ENCODE data around the gene PLXNC1. TPM values are rescaled to one million over a fixed set of nuclear protein-coding genes. Genes with fewer than 3 reads are reported as not detected.

Gene PLXNC1
- total RNA-seq, 1 donor from 2014 or later, result 3.3 TPM

GRCh38 chr12:94187361-94187760, 39.0 kb downstream of the PLXNC1 start:
- intact Hi-C loops (cut with DNase I), result no loop called here

GRCh38 chr12:94190623-94191022, 42.2 kb downstream of the PLXNC1 start:
- intact Hi-C loops (cut with DNase I), result no loop called here
- no peak for ATAC-seq (ENCODE audit: poor library complexity)
- DNase-seq, result no peak

More at GRCh38 chr12:94187361-94187760, 39.0 kb downstream of the PLXNC1 start:
- ATAC-seq (ENCODE audit: poor library complexity) (no peak), DNase-seq (no peak)

- ATAC-seq (ENCODE audit: poor library complexity) (no peak), DNase-seq (no peak)
- intact Hi-C loops (cut with DNase I), result no loop called here
Observed at GRCh38 chr12:94191023-94191422, 42.6 kb downstream of the PLXNC1 start.

GRCh38 chr12:94191811-94192210, 43.4 kb downstream of the PLXNC1 start:
- intact Hi-C loops (cut with DNase I), result no loop called here
- DNase-seq (no peak), ATAC-seq (ENCODE audit: poor library complexity) (no peak)

DNA sequence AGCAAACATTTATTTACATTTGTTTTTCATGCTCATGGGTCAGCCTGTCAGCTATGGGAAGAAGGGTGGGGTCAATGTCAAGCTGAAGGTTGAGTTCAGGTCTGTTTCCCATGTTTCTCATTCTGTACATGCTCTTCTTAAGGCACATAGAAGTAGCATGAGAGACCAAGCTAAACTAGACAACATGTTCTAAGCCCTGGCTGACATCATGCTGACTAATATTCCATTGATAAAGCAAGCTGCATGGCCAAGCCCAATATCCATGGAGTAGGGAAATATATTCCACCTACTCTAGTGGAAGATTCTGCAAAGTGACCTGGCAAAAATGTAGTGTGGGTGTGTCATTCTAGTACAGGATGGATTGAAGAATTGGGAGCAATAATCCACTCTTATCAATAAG, 44.1 kb downstream of the PLXNC1 start:
- no peak for DNase-seq
- ATAC-seq (ENCODE audit: poor library complexity), result no peak
- intact Hi-C loops (cut with DNase I), result no loop called here

- no peak for ATAC-seq (ENCODE audit: poor library complexity)
- intact Hi-C loops (cut with DNase I), result no loop called here
- DNase-seq, result no peak
Observed at GRCh38 chr12:94193168-94193567, 44.8 kb downstream of the PLXNC1 start.

DNA sequence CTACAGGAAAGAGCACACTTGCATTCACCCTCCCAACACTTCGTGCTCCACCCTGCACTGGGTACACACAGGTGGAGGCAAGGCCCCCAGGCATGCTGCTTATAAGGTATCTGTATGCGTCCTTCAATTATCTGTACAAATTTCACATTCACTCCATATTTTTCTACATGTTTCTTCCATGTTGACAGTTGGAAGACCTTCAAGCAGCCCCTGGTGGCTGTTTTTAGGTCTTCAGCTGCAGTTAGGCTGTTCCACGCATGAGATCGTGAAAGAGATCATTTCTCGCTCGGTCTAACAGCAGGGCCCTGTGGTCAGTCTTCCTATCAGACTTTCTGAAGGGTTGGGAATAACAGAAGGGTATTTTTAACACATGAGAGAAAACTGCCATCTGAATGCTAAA, 47.1 kb downstream of the PLXNC1 start:
- DNase-seq, result no peak
- ATAC-seq (ENCODE audit: poor library complexity), result no peak
- intact Hi-C loops (cut with DNase I), result no loop called here

DNA sequence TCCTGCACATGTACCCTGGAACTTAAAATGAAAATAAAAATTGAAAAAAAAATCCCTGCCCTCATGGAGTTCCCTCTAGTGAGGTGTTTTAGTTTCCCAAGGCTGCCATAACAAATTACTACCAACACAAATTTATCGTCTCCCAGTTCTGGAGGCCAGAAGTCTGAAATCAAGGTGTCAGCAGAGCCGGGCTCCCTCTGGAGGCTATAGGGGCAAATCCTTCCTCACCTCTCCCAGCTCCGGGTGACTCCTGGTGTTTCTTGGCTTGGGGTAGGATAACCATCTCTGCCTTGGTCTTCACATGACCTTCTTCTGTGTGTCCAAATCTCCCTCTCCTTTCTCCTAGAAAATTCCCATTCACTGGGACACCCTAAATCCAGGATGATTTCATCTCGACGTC, 50.1 kb downstream of the PLXNC1 start:
- intact Hi-C loops (cut with DNase I), result no loop called here
- no peak for ATAC-seq (ENCODE audit: poor library complexity)
- no peak for DNase-seq

DNA sequence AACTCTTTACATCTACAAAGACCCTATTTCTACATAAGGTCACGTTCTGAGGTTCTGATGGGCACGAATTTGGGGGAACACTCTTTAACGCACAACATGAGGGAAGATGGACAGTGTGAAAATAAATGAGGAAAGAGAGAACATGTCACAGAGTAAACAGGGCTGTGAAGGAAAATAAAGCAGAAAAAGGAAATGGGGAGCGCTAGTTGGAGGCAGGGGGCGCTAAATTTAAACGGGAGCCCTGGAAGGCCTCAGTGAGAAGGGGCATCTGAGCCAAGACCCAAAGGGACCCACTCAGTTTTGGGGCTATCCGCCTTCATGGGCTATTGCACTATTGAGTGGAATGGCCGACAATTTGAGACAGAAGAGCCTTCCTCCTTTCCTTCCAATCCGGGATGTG, 50.5 kb downstream of the PLXNC1 start:
- ATAC-seq (ENCODE audit: poor library complexity), result no peak
- intact Hi-C loops (cut with DNase I), result no loop called here
- no peak for DNase-seq

- DNase-seq, result no peak
- ATAC-seq (ENCODE audit: poor library complexity), result no peak
- intact Hi-C loops (cut with DNase I), result no loop called here
Observed at GRCh38 chr12:94200069-94200468, 51.7 kb downstream of the PLXNC1 start.

DNA sequence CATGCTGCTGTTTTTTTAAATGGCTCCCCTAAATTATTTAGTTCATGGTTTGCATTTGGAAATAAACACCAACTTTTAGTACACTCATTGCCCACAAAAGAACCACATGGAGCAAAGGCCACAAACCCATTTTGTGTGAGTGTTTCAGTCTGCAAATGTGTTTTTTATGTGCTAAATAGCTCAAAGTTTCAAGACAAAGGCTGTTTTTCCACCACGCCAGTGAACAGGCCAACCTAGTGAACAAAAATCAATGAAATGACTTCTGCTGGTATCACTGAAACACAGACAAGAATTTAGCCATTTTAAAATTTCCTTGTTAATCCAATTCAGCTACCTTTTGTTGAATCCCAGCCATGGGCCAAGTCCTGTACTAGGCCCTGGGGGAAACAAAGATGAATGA, 52.3 kb downstream of the PLXNC1 start:
- intact Hi-C loops (cut with DNase I), result no loop called here
- ATAC-seq (ENCODE audit: poor library complexity), result no peak

GRCh38 chr12:94202245-94203180, 54.1 kb downstream of the PLXNC1 start:
- ATAC-seq (ENCODE audit: poor library complexity) (no peak), DNase-seq (no peak)
- intact Hi-C loops (cut with DNase I), result no loop called here

More for the DNA sequence above, 52.3 kb downstream of the PLXNC1 start:
- no peak for DNase-seq

DNA sequence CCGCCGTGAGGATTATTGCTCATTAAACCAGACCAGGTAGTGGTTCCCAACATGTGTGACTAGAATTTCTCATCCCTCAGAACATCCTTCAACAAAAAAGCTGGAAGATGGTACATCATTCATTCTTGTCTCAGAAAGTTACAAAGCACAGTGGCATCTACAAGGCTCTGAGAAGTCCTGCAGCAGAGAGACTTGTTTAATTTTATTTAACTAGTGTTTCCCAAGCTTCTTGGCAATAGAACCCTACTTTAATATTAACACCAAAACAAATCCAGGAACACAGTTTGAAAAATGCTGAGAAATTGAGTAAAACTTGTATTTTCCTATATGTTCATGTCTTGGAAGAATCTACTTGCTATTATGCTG, 54.8 kb downstream of the PLXNC1 start:
- intact Hi-C loops (cut with DNase I), result no loop called here
- DNase-seq, result no peak

GRCh38 chr12:94203796-94204195, 55.4 kb downstream of the PLXNC1 start:
- ATAC-seq (ENCODE audit: poor library complexity), result no peak
- no peak for DNase-seq
- intact Hi-C loops (cut with DNase I), result no loop called here

More for the DNA sequence above, 54.8 kb downstream of the PLXNC1 start:
- ATAC-seq (ENCODE audit: poor library complexity), result no peak

DNA sequence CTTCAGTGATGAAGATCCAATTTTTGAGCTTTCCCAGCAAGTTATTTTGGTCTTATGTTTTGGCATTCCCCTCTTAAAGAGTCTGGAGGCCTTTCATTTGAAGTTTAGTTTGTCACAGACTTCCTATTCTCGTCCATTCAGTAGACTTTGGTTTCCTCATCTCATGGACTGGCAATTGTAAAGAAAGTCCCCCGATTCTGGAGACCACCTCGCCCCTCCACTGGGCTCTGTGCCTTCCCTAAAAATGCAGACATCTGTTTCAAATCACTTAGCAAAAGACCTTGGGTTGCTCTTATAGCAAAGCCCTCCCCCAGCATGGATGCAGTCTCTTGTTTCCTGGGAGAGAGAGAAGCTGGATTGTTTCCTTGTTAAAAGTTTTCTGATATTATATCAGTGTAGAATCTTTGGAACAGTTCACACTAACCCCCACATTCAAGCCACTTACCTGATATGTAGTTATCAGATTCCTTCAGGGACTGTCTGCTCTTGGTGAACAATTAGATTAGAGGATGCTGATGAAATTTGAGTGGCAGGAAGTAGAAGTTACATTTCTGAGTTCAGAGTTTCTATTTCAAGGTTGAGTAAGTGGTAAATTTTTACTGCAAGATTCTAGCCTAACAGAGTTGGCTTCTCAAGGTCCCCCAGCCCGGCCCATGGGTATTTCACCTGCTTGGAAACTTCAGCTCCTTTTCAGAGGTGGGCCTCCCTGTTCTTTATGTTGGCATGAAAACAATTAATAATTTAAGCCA, 56.3 kb downstream of the PLXNC1 start:
- intact Hi-C loops (cut with DNase I), result no loop called here
- no peak for DNase-seq

GRCh38 chr12:94205822-94206221, 57.4 kb downstream of the PLXNC1 start:
- no peak for ATAC-seq (ENCODE audit: poor library complexity)
- intact Hi-C loops (cut with DNase I), result no loop called here
- DNase-seq, result no peak

More for the DNA sequence above, 56.3 kb downstream of the PLXNC1 start:
- no peak for ATAC-seq (ENCODE audit: poor library complexity)

DNA sequence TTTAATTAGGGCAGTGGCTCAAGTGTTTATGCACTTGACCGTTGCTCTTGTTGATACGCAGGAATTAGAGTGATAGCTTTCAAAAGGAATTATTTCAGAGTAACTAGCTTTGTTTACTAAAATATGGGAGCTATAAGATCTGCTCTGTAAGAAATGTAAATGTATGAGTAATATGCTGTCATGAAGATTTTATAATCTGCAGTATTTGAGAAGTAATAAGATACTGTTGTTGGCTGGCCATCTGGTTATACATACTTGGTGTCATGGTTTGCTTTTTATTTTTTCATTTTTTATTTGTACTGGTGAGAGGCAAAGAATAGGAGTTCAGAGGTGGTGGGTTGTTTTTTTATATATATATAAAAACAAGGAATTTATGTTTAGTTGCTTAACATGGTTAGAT, 58.5 kb downstream of the PLXNC1 start:
- intact Hi-C loops (cut with DNase I), result no loop called here
- DNase-seq, result no peak
- no peak for ATAC-seq (ENCODE audit: poor library complexity)

DNA sequence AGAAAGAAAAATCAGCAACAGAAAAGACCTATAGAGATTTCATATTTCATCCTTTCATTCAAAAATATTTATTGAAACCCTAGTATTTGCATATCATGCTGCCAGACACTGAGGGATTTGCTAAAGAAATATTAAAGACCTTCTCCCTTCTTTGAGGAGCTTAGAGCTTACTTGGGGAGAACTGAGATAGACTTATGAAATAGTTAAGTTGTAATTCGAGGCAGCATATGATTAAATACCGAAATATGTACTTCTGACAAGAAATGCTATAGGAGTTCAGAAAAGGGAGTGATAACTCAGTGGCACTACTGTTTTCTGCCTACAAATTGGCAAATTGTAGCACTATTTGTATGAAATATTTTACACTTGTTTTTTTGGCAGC, 59.1 kb downstream of the PLXNC1 start:
- no peak for ATAC-seq (ENCODE audit: poor library complexity)
- intact Hi-C loops (cut with DNase I), result no loop called here

DNA sequence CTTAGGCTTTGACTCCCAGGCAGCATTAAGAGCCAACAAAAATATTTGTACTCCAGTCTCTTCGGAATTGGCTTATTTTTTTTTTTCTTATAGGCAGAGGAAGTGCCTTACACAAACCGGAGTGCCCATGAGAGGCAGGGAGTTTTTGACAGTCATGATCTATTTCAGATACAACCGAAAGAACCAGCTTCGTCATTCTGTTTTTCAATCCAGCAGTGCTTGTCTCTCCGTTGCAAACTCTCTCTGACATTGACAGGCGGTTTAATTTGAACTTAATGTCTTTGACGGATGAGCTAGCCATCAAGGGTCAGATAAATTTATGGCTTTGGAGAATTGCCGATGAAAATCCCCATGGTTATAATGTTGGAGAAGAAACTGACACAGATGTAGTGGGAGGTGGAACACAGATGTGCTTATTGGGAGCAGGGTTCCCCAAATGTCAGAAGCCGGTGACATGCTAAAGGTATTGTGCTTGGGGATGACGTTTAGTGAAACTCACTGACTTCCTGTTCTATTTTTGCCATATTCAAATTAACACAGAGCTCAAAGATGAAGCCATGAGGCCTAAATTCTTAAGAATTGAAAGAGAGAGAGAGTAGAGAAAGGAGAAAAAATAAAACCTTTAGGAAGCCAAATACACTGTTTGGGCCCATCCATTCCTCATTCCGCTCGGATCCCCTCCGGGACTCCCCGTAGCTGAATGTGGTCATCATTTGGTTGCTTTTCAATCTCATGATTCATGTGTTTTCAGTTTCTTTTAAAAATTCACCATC, 59.7 kb downstream of the PLXNC1 start:
- DNase-seq, result no peak
- intact Hi-C loops (cut with DNase I), result no loop called here

More for the DNA sequence above, 59.1 kb downstream of the PLXNC1 start:
- no peak for DNase-seq

More for the DNA sequence above, 59.7 kb downstream of the PLXNC1 start:
- ATAC-seq (ENCODE audit: poor library complexity), result peak; percentile 67

Data from Right ventricle myocardium superior (tissue), 1 donor.